Skin epidermis (tissue), 12 donors: ENCODE results near the gene PLIN5.
"Not testable (repeated sequence)": the region's sequence is repeated elsewhere in the genome, so short reads cannot be mapped to it uniquely, and the experiment has no call there.

Experiments
- H3K27ac ChIP-seq, 21 experiments: fragments of 200-600 bp; sonication (generic) in 11 of 21; one replicate each; pipeline ENCODE4 v1.5.0; 2020; ENCODE audit warnings: mild to moderate bottlenecking in 3 of 21, inconsistent platforms in 2 of 21, moderate library complexity in 2 of 21
- H3K4me3 ChIP-seq, 7 experiments: fragments of 200-600 bp; sonication (generic) in 2 of 7; one replicate each; pipeline ENCODE4 v1.5.0; 2020; ENCODE audit warnings: inconsistent platforms in 2 of 7, mild to moderate bottlenecking in 2 of 7, moderate library complexity in 1 of 7

The PLIN5 gene

DNA sequence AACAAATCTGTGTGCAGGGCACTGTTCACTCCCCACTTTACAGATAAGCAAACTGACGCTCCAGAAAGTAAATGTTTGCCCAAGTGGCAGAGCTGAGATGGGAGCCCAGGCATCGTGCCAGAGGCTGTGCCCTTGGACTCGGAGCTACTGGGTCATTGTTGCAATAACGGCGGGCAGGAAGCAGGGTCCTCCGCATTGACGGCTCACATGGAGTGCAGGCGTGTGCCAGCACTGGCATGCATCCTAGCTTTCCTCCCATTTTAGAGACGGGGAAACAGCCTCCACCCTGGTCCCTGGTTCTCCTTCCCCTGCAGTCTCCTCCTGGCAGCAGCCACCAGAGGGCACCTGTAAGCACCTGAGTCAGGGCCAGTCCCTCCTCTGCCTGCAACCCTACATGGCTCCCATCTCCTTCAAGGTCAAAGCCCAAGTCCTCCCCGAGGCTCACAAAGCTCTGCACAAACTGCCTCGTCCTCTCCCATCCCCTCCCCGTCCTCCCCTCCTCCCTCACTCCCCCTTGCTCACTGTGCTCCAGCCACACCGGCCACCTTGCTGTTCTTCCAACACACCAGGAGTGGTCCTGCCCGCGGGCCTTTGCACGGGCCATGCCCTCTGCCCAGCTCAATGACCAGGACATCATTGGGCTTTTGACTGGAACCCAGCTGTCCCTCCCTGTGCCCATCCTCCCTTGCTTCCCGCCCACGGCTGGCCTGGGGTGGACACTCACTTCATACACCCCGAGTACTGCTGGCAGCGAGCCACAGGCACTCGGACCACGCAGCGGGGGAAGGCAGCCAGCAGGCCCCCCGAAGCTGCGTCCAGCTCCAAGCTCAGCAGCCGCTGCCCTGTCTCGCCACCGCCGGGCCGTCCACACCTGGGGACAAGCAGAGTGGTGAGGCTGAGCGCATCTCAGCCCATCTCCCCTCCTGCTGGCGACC lies 12.5 kb upstream of the PLIN5 start:
- Histone ChIP-seq H3K4me3 (no peak overlapping the region), H3K27ac (no peak overlapping the region)

DNA sequence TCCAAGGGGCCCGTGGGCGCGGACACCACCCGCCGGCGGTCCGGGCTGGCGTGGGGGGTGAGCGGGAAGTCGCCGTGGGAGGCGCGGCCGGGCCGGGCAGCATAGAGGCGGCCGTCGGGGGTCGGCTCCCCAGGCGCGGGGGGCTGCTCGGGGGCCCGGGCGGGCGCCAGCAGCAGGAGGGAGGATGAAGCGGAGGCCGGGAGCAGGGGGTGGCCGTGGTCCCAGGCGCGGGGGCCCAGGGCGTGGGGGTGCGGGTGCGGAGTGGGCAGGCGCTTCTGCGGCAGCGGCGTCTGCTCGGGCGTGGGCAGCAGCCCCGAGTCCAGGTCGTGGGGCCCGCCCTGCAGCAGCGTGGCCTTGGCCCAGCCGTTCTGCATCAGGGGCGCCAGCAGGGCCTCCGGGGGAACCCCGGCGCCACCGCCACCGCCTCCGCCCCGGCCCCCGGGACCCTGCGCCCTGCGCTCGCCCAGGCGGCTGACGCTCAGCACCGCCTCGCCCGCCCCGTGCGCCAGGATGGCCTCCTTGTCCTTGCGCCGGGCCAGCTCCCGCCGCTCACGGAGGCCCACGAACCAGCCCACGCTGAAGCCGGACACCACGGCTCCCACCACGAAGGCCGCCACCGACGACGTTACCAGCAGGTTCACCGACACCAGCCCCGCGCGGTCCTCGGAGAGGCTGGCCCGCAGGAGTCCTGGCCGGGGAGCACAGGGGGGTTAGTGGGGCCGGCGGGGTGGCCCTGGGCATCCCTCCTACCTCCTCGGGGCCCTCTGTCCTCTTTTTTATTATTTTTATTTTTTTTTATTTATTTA lies 9.0 kb upstream of the PLIN5 start:
- peak overlapping the region in 3 of 7 experiments; percentile 11 to 21 (median 19) for H3K4me3 ChIP-seq
- H3K27ac ChIP-seq = peak overlapping the region in 3 of 21 experiments; percentile 47 to 73 (median 48)

DNA sequence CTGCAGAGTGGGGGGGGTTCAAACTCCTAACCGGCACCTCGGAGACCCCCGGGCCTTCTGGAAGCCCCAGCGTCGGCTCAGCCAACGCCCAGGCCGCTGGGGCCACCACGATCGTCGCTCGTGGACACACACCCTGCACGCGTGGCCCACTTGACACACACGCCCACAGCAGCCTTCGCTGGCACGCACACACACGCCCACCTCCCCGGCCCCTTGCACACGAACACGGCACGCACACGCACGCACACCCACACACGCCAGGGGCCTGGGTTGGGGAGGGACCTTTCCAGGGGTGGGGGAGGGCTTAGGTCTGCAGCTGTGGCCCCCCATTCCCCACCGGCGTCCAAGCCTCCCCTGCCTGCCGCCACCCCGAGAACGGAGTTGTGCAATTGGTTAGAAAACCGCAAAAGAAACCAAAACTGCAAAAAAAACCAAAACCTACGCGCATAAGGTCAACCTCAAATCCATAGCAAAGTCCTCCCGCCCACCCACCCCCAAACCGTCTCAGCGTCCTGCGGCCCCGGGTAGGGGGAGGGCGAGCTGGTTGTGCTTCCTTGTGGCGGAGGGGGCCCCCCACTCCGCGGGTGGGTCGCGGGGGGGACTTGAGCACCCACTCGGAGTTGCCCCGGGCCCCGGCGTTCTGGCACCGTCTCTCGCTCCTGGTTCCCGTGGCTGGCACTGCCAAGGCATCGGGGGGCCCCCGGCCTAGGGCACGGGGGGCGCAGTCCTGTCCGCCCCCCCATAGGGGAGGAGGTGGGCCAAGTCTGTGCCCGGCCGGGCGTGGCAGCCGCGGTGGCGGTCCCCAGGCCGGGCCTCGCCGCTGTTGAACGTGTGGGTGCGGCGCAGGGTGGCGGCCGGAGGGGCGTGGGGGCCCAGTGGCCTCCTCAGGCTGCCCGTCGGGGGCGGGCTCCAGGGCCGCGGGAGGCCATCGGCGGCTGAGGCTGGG lies 8.1 kb upstream of the PLIN5 start:
- peak overlapping the region in 3 of 7 experiments; percentile 11 to 21 (median 19) for H3K4me3 ChIP-seq

DNA sequence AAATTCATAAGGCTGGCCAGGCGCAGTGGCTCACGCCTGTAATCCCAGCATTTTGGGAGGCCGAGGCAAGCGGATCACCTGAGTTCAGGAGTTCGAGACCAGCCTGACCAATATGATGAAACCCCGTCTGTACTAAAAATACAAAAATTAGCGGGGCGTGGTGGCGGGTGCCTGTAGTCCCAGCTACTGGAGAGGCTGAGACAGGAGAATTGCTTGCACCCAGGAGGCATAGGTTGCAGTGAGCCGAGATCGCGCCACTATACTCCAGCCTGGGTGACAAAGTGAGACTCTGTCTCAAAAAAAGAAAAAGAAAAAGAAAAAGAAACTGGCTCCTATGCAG lies 6.8 kb upstream of the PLIN5 start:
- not testable (repeated sequence) for H3K4me3 ChIP-seq
- peak overlapping the region in 1 of 21 experiments; percentile 30 for H3K27ac ChIP-seq

More for the DNA sequence above, 8.1 kb upstream of the PLIN5 start:
- H3K27ac ChIP-seq = peak overlapping the region in 6 of 21 experiments; percentile 14 to 73 (median 48)

DNA sequence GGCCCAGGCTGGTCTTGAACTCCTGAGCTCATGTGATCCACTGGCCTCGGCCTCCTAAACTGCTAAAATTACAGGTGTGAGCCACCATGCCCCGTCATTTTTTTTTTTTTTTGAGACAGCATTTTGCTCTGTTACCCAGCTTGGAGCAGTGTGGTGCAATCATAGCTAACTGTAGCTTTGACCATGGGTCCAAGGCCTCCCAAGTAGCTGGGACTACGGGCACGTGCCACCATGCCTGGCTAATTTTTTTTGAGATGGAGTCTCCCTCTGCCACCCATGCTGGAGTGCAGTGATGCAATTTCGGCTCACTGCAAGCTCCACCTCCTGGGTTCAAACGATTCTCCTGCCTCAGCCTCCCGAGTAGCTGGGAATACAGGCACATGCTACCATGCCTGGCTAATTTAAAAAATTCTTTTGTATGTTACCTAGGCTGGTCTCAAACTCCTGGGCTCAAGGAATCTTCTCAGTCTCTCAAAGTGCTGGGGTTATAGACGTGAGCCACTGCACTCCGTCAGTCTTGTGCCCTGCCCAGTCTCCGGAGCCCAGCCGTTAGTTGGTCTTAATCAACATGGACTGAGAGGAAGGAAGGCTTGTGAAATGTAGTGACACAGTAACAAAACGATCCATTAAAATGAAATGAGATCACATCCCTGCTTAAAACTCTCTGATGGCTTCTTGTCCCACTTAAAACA lies 6.2 kb upstream of the PLIN5 start:
- H3K27ac ChIP-seq = peak overlapping the region in 1 of 21 experiments; percentile 30
- H3K4me3 ChIP-seq = no peak overlapping the region

DNA sequence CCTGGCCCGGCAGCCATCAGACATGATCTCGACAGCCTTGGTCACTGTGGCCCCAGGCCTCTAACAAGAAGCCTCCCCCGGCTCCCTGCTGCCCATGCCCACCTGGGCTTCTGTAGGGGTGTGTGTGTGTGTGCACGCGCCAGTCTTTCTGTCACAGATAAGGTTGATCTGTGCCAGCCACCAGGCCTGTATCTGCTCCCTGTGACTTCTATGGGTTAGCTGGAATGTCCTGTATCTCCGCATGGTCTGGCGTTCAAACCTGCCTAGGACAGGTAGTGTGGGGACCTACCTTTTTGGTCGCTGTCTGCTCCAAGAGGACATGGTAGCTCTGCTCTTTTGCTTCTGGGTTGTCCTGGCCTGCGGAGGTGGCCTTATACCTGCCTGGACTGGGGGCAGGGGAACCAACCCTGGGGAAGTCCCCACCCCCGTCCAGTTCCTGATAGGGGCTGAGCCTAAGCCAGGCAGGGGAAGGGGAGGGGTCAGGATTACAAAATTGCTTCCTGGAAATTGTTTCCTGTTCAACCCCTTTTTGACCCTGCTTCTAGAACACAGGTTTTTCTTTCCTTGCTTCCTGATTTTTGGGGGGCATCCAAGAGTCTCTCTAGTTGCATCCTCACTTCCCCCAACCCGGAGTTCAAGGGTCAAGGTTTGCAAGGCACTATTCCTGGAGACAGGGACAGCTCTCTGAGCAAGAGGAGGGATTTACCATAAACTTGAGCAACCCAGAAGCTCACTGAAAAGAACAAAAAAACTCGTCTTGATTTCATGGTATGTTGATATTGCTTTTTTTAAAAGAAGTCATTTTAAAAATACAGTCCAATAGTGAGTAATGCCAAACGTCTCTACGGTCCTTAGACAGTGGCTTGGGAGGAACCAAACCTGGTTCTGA lies 4.9 kb upstream of the PLIN5 start, which contains the start of gene LRG1:
TSS of gene LRG1 (minus strand) at position 344 of the 889 bp plus-strand sequence. CDS start at position 321, 23 bp downstream.
- Histone ChIP-seq H3K4me3 (peak within 1 kb of the TSS in 4 of 7 experiments; percentile 8 to 33 (median 20)), H3K27ac (peak within 1 kb of the TSS in 13 of 21 experiments; percentile 19 to 69 (median 50))

DNA sequence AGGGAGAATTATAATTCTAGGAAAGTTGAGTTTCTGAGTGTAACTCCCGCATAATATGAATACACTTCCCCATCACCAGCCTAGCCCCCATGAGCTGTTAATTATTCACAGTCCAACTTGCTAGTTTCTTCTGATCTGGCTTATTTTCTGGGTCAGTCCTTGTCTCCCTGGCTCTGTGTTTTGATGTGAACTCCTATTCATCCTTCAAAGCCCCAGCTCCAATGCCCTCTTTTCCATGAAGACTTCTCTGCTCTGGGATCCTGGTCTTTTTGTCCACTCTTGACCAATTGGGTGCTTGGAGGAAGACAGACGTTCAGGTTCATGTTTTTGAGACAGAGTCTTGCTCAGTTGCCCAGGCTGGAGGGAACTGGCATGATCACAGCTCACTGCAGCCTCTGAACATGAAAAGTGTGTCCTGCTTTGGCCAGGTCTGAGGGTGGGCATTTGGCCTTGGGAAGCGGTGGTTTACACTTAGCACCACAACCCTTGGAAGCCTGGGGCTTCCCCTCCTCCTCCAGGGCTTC lies 4.2 kb upstream of the PLIN5 start:
- H3K27ac ChIP-seq = peak overlapping the region in 10 of 21 experiments; percentile 27 to 69 (median 51)
- peak overlapping the region in 3 of 7 experiments; percentile 18 to 33 (median 21) for H3K4me3 ChIP-seq

DNA sequence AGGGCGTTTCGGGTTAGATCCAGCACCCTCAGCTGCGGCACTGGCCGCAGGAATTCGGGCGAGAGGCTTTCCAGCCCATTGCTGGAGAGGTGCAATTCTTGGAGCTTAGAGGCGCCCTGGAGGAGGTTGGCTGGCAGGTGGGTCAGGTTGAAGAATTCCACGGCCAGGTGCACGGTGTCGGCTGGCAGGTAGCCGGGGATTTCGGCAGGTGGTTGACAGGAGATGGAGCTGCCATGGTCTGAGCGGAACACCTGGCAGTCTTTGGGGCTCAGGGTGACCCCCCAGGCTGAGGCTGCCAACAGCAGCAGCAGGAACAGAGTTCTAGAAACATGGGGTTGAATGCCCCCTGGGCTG lies 3.6 kb upstream of the PLIN5 start:
- Histone ChIP-seq H3K27ac (no peak overlapping the region), H3K4me3 (no peak overlapping the region)

DNA sequence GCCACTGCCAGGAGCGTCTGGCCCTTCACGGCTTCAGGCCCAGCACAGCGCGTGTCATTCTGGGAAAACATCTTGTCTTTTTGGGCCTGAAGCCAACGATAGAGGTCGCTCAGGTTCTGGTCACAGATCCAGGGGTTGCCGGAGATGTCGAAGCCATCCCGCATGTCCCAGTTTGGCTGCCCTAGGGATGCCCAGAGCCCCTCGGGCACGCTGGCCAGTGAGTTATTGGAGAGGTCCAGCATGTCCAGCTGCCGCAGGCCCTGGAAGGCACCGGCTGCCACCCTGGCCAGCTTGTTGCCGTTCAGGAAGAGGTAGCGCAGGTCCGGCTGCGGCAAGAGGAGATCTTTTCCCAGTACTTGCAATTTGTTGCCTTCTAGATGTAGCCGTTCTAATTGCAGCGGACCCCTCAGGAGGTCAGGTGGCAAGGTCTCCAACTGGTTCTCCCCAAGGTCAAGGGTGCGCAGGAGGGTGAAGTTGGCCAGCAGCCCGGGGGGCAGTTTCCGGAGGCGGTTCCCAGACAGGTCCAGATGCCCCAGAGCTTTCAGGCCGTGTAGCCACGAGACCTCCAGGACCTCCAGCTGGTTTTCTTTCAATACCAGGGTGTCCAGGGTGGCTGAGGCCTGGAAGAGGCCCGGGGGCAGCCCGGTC lies 3.1 kb upstream of the PLIN5 start:
- Histone ChIP-seq H3K4me3 (no peak overlapping the region), H3K27ac (no peak overlapping the region)

DNA sequence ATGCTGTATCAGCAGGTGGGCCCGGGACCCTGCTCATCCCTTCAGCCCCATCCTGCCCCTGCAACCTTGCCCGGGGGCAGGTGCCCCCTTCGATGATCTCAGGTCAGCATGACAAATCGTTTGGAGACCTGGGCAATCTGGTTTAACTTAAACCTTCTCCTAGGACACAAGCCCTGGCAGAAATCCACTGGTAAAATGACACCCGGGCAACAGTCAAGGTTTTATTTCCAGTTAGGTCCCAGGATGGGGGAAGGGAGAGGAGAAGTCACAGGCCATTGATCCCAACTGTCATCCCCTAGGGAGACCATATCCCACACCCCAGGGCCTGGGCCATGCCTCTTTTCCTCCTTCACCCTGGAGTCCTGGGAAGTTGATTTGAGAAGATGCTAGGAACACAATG lies 1.8 kb upstream of the PLIN5 start:
- no peak overlapping the region for H3K27ac ChIP-seq
- H3K4me3 ChIP-seq = no peak overlapping the region

DNA sequence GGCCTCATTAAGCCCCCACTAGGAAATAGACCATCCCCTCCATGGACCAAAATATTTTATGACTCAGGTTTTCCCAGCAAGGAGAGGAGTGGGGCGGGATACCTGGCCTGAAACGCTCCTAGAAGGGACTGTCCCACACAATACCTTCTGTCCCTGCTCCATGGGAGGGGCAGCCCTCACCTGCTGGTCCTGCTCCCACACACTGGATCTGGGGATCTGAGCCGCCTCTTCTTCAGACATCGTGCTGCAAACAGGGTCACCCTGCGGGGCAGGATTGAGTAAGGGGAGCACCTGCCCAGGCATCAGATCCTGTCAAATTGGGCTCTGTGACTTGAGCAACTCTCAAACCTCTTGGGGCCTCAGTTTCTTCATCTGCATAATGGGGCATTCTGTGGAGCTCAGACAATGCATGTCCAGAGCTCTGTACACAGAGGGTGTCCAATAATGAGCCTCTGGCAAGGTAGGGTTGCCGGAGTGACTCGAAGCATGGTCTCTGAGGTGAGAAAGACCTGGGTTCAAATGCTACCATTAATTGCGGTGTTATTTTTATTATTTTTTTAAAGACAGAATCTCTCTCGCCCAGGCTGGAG lies 1.1 kb downstream of the PLIN5 start:
- no peak overlapping the region for H3K27ac ChIP-seq

DNA sequence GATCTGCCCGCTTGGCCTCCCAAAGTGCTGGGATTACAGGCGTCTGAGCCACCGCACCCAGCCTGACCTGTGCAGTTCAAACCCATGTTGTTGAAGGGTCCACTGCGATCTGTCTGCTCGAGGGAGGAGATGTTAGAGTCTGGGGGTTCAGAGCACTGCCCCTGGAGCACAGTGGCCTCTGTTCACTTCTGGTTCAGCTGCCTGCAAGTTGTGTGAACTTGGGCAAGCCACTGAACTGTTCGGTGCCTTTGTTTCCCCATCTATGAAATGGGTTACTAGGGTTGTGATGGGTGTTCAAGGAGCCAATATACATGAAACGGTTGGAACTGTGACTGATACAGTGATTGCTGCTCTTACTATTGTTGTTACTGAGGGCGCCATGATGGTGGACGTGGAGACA lies 1.7 kb downstream of the PLIN5 start:
- H3K27ac ChIP-seq = no peak overlapping the region
- H3K4me3 ChIP-seq = no peak overlapping the region

More for the DNA sequence above, 1.1 kb downstream of the PLIN5 start:
- H3K4me3 ChIP-seq = no peak overlapping the region

DNA sequence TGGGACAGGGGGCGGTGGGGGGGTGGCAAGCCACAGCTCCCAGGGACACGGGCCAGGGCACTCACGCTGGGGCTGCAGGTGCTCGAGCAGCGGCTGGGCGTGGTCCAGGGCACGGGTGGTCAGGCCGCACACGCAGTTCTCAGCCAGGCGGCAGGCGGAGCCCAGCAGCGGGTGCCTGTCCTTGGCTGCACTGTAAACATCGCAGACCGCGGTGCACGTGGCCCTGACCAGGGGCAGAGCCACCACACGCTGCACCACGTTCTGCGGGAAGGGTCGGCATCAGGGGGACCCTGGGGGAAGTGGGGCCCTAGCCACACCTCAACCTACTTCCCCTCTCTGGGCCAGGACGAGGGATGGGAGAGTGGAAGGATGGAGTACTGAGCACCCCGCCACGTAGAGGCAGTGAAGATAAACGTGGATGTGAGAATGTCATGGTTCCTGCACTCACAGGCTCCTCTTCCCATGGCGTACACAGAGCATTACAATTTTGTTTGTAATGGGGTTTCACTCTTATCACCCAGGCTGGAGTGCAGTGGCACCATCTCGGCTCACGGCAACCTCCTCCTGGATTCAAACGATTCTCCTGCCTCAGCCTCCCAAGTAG lies 3.4 kb downstream of the PLIN5 start:
- Histone ChIP-seq H3K27ac (no peak overlapping the region), H3K4me3 (no peak overlapping the region)

DNA sequence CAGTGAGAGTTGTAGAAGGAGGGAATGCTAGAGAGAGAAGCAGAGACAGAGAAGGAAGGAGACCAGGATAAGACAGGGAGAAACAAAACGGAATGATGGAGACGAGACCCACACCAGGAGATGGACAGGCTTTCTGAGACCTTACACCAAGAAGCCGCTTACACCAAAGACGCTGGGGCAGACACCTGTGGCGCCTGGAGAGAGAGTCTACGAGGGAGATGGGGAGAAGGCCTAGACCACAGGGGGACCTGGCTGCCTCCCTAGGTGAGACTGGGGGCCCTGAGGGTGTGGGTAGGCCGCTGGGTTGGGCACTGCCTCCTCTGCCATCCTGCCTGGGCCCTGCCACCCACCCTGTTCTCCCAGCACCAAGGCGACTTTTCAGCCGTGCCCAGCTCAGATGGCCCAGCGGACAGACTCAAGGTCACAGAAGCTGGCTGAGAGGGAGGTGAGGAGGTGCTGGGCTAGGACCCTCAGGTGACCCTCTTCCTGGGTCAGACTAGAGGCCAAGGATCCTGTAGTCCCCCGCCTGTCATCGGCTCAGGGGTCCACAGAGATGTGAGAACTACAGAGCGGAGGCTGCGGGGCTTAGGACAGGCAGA lies 5.0 kb downstream of the PLIN5 start:
- Histone ChIP-seq H3K4me3 (no peak overlapping the region), H3K27ac (no peak overlapping the region)

DNA sequence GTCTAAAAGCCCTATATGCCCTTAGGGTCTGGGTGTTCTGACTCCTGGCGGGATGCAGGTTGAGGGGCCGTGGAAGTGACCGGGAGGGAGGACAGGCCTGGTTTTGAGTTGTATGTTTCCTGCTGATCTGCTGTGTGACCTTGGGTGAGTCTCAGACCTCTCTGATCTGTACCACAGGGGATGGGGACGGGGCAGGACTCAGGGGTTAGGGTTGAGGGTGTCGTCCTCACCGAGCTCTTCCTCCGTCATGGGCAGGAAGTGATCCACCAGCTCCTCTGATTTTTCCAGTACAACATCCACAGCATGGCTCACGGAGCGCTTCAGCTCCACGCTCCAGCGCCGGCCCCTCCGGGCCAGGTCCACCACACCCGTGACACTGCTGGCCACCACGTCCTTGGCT lies 6.2 kb downstream of the PLIN5 start:
- no peak overlapping the region for H3K4me3 ChIP-seq
- no peak overlapping the region for H3K27ac ChIP-seq

DNA sequence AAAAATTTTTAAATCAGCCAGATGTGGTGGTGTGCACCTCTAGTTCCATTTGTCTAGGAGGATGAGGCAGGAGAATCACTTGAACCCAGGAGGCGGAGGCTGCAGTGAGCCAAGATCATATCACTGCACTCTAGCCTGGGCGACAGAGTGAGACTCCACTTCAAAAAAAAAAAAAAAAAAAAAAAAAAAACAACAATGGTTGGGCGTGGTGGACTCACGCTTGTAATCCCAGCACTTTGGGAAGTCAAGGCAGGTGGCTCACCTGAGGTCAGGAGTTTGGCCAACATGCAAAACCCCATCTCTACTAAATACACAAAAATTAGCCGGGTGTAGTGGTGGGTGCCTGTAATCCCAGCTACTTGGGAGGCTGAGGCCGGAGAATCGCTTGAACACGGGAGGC lies 7.6 kb downstream of the PLIN5 start:
- not testable (repeated sequence) for H3K27ac ChIP-seq, H3K4me3 ChIP-seq
